HEK293 (cell line): ENCODE measurements around the gene PHACTR3.

ENCODE experiments used
- CTCF ChIA-PET: fragments of 350-600 bp; formaldehyde crosslinking; extraction: SDS; loops from one replicate; lab custom pipeline; 2021; ENCODE audit warnings: antibody characterized with exemption; lab: Yijun Ruan, JAX
- POLR2A ChIA-PET: fragments of 300-600 bp; formaldehyde crosslinking; extraction: SDS; loops from one replicate; lab custom pipeline; 2020; ENCODE audit warnings: antibody characterized with exemption, inconsistent platforms; lab: Yijun Ruan, JAX
- H3K27ac ChIP-seq: fragments of 200-500 bp; sonication (Bioruptor generic); 2 replicates; pipeline ENCODE4 v1.5.1; 2014; ENCODE audit warnings: low read depth, low read length, control low read depth, inconsistent platforms; ENCODE audit errors: extremely low read depth
- H3K36me3 ChIP-seq, 2 experiments: fragments of 200-500 bp in 1 of 2; sonication (Bioruptor generic) in 1 of 2; 1 replicate in 1 of 2; 2 replicates in 1 of 2; pipeline ENCODE4 v1.5.1; 2014 to 2017; ENCODE audit warnings: inconsistent platforms in 2 of 2, low read length in 2 of 2; ENCODE audit not compliant: control insufficient read depth in 2 of 2, insufficient read depth in 1 of 2
- H3K4me1 ChIP-seq: fragments of 200-500 bp; sonication (Bioruptor generic); 2 replicates; pipeline ENCODE4 v1.5.1; 2014; ENCODE audit warnings: mild to moderate bottlenecking, low read length, inconsistent platforms; ENCODE audit not compliant: control insufficient read depth, insufficient read depth
- H3K4me3 ChIP-seq: 2 replicates; pipeline ENCODE4 v1.5.1; 2011; ENCODE audit warnings: low read depth, mild to moderate bottlenecking, control low read depth, low read length, moderate library complexity
- H3K9me3 ChIP-seq: fragments of 200-500 bp; sonication (Bioruptor generic); 2 replicates; pipeline ENCODE4 v1.5.1; 2014; ENCODE audit warnings: low read depth, low read length, inconsistent platforms; ENCODE audit not compliant: control insufficient read depth, insufficient read depth
- BCL11A ChIP-seq: fragments of 450-650 bp; formaldehyde crosslinking; IDR thresholded peaks from 2 replicates; pipeline ENCODE4 v1.5.1; 2016; ENCODE audit warnings: low read depth, missing biosample characterization, missing genetic modification characterization
- EGR2 ChIP-seq: fragments of 450-650 bp; formaldehyde crosslinking; IDR thresholded peaks from 2 replicates; pipeline ENCODE4 v1.5.1; 2016; ENCODE audit warnings: low read depth, missing biosample characterization, missing genetic modification characterization
- HOXC10 ChIP-seq: sonication (generic); formaldehyde crosslinking; IDR thresholded peaks from 2 replicates; pipeline ENCODE4 v1.8.1; 2023; ENCODE audit warnings: mild to moderate bottlenecking, missing genetic modification reagents
- HOXD13 ChIP-seq: sonication (generic); formaldehyde crosslinking; IDR thresholded peaks from 2 replicates; pipeline ENCODE4 v1.8.0; 2022; ENCODE audit warnings: missing genetic modification reagents, borderline replicate concordance
- KLF9 ChIP-seq: fragments of 450-650 bp; formaldehyde crosslinking; IDR thresholded peaks from 2 replicates; pipeline ENCODE4 v1.5.1; 2016; ENCODE audit warnings: missing biosample characterization, missing genetic modification characterization, low read depth
- OVOL3 ChIP-seq: fragments of 450-650 bp; formaldehyde crosslinking; IDR thresholded peaks from 2 replicates; pipeline ENCODE4 v1.5.1; 2016; ENCODE audit warnings: missing biosample characterization, missing genetic modification characterization
- ZBTB17 ChIP-seq: fragments of 450-650 bp; formaldehyde crosslinking; IDR thresholded peaks from 2 replicates; pipeline ENCODE4 v1.5.1; 2016; ENCODE audit warnings: missing biosample characterization, missing genetic modification characterization
- ZBTB44 ChIP-seq: fragments of 450-650 bp; IDR thresholded peaks from 2 replicates; pipeline ENCODE4 v1.5.1; 2018; ENCODE audit warnings: missing biosample characterization, mild to moderate bottlenecking, missing genetic modification characterization
- ZBTB7A ChIP-seq: fragments of 450-650 bp; formaldehyde crosslinking; IDR thresholded peaks from 2 replicates; pipeline ENCODE4 v1.5.1; 2016; ENCODE audit warnings: low read depth, missing biosample characterization, missing genetic modification characterization
- ZEB2 ChIP-seq: fragments of 450-650 bp; formaldehyde crosslinking; IDR thresholded peaks from 2 replicates; pipeline ENCODE4 v1.5.1; 2016; ENCODE audit warnings: missing biosample characterization, missing genetic modification characterization
- ZFP3 ChIP-seq: fragments of 450-650 bp; formaldehyde crosslinking; IDR thresholded peaks from 2 replicates; pipeline ENCODE4 v1.5.1; 2016; ENCODE audit warnings: low read depth, missing biosample characterization, missing genetic modification characterization
- ZNF114 ChIP-seq: fragments of 450-650 bp; formaldehyde crosslinking; IDR thresholded peaks from 2 replicates; pipeline ENCODE4 v1.5.0; 2017; ENCODE audit warnings: missing biosample characterization, missing genetic modification characterization
- ZNF16 ChIP-seq: fragments of 450-650 bp; formaldehyde crosslinking; IDR thresholded peaks from 2 replicates; pipeline ENCODE4 v1.5.1; 2016; ENCODE audit warnings: low read depth, missing biosample characterization, missing genetic modification characterization
- ZNF175 ChIP-seq: fragments of 450-650 bp; formaldehyde crosslinking; IDR thresholded peaks from 2 replicates; pipeline ENCODE4 v1.5.1; 2016; ENCODE audit warnings: missing biosample characterization, missing genetic modification characterization
- ZNF350 ChIP-seq: fragments of 450-650 bp; formaldehyde crosslinking; IDR thresholded peaks from 2 replicates; pipeline ENCODE4 v1.5.0; 2017; ENCODE audit warnings: missing biosample characterization, mild to moderate bottlenecking, missing genetic modification characterization
- ZNF354C ChIP-seq: fragments of 450-650 bp; formaldehyde crosslinking; IDR thresholded peaks from 2 replicates; pipeline ENCODE4 v1.5.1; 2016; ENCODE audit warnings: missing biosample characterization, missing genetic modification characterization, low read depth, borderline replicate concordance
- ZNF416 ChIP-seq: fragments of 450-650 bp; formaldehyde crosslinking; IDR thresholded peaks from 2 replicates; pipeline ENCODE4 v1.5.1; 2016; ENCODE audit warnings: missing biosample characterization, missing genetic modification characterization
- ZNF426 ChIP-seq: fragments of 450-650 bp; formaldehyde crosslinking; IDR thresholded peaks from 2 replicates; pipeline ENCODE4 v1.5.1; 2017; ENCODE audit warnings: missing biosample characterization, missing genetic modification characterization, mild to moderate bottlenecking, inconsistent platforms, moderate library complexity
- ZNF624 ChIP-seq: fragments of 450-650 bp; formaldehyde crosslinking; IDR thresholded peaks from 2 replicates; pipeline ENCODE4 v1.5.1; 2017; ENCODE audit warnings: missing biosample characterization, missing genetic modification characterization
- ZNF670 ChIP-seq: fragments of 450-650 bp; formaldehyde crosslinking; IDR thresholded peaks from 2 replicates; pipeline ENCODE4 v1.5.1; 2016; ENCODE audit warnings: missing biosample characterization, missing genetic modification characterization, low read depth
- ZNF792 ChIP-seq: fragments of 450-650 bp; formaldehyde crosslinking; IDR thresholded peaks from 2 replicates; pipeline ENCODE4 v1.5.1; 2016; ENCODE audit warnings: missing biosample characterization, missing genetic modification characterization
- ZNF830 ChIP-seq: fragments of 450-650 bp; IDR thresholded peaks from 2 replicates; pipeline ENCODE4 v1.5.0; 2018; ENCODE audit warnings: missing biosample characterization, missing genetic modification characterization, low read depth, mild to moderate bottlenecking, moderate library complexity
- ZXDB ChIP-seq: fragments of 450-650 bp; formaldehyde crosslinking; IDR thresholded peaks from 2 replicates; pipeline ENCODE4 v1.5.1; 2016; ENCODE audit warnings: missing biosample characterization, missing genetic modification characterization
- TF ChIP-seq, protein P1 (sequence below): fragments of 450-650 bp; formaldehyde crosslinking; IDR thresholded peaks from 2 replicates; pipeline ENCODE4; 2016; ENCODE audit warnings: missing biosample characterization, missing genetic modification characterization
- TF ChIP-seq, protein P2 (sequence below): fragments of 450-650 bp; formaldehyde crosslinking; IDR thresholded peaks from 2 replicates; pipeline ENCODE4 v1.5.1; 2016; ENCODE audit warnings: missing biosample characterization, missing genetic modification characterization, borderline replicate concordance

PHACTR3 gene

GRCh38 chr20:59836767-59837166, 232.4 kb downstream of the PHACTR3 start (continued):
- TF ChIP-seq ZBTB7A (tag by site-specific recombination) (no peak), ZBTB44 (no peak), KLF9 (peak; percentile 73), BCL11A (tag by site-specific recombination) (no peak)
- TF ChIP-seq, protein P1, sequence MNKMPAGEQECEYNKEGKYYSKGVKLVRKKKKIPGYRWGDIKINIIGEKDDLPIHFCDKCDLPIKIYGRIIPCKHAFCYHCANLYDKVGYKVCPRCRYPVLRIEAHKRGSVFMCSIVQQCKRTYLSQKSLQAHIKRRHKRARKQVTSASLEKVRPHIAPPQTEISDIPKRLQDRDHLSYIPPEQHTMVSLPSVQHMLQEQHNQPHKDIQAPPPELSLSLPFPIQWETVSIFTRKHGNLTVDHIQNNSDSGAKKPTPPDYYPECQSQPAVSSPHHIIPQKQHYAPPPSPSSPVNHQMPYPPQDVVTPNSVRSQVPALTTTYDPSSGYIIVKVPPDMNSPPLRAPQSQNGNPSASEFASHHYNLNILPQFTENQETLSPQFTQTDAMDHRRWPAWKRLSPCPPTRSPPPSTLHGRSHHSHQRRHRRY (tag by site-specific recombination), result no peak

GRCh38 chr20:59837623-59838394, 233.5 kb downstream of the PHACTR3 start:
- TF ChIP-seq ZEB2 (tag by site-specific recombination) (no peak), ZNF416 (tag by site-specific recombination) (no peak), ZNF670 (tag by site-specific recombination) (no peak), ZNF792 (tag by site-specific recombination) (no peak), HOXD13 (no peak), ZNF830 (tag by site-specific recombination) (no peak), ZNF426 (tag by site-specific recombination) (no peak), ZXDB (tag by site-specific recombination) (no peak), ZNF175 (no peak), ZNF16 (tag by site-specific recombination) (no peak), ZNF624 (no peak), ZNF114 (no peak), ZBTB17 (tag by site-specific recombination) (no peak), ZNF350 (tag by site-specific recombination) (no peak), ZNF354C (tag by site-specific recombination) (no peak), EGR2 (tag by site-specific recombination) (no peak), HOXC10 (CRISPR knock-in tag) (no peak), ZFP3 (tag by site-specific recombination) (no peak), OVOL3 (tag by site-specific recombination) (no peak)
- TF ChIP-seq, protein P2, sequence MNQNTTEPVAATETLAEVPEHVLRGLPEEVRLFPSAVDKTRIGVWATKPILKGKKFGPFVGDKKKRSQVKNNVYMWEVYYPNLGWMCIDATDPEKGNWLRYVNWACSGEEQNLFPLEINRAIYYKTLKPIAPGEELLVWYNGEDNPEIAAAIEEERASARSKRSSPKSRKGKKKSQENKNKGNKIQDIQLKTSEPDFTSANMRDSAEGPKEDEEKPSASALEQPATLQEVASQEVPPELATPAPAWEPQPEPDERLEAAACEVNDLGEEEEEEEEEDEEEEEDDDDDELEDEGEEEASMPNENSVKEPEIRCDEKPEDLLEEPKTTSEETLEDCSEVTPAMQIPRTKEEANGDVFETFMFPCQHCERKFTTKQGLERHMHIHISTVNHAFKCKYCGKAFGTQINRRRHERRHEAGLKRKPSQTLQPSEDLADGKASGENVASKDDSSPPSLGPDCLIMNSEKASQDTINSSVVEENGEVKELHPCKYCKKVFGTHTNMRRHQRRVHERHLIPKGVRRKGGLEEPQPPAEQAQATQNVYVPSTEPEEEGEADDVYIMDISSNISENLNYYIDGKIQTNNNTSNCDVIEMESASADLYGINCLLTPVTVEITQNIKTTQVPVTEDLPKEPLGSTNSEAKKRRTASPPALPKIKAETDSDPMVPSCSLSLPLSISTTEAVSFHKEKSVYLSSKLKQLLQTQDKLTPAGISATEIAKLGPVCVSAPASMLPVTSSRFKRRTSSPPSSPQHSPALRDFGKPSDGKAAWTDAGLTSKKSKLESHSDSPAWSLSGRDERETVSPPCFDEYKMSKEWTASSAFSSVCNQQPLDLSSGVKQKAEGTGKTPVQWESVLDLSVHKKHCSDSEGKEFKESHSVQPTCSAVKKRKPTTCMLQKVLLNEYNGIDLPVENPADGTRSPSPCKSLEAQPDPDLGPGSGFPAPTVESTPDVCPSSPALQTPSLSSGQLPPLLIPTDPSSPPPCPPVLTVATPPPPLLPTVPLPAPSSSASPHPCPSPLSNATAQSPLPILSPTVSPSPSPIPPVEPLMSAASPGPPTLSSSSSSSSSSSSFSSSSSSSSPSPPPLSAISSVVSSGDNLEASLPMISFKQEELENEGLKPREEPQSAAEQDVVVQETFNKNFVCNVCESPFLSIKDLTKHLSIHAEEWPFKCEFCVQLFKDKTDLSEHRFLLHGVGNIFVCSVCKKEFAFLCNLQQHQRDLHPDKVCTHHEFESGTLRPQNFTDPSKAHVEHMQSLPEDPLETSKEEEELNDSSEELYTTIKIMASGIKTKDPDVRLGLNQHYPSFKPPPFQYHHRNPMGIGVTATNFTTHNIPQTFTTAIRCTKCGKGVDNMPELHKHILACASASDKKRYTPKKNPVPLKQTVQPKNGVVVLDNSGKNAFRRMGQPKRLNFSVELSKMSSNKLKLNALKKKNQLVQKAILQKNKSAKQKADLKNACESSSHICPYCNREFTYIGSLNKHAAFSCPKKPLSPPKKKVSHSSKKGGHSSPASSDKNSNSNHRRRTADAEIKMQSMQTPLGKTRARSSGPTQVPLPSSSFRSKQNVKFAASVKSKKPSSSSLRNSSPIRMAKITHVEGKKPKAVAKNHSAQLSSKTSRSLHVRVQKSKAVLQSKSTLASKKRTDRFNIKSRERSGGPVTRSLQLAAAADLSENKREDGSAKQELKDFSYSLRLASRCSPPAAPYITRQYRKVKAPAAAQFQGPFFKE (tag by site-specific recombination), result no peak
- ChIA-PET POLR2A (no interaction called here), CTCF (interaction anchor here (0.5 to 8.2 kb wide), 3 partner anchors 12 to 55 kb away, joined by 3 to 94 read pairs (median 25); no protein-coding TSS in a partner anchor)
- peaks cover 22% of the 10 kb centered on the region for H3K4me1 ChIP-seq
- H3K4me3 ChIP-seq, result no peak overlapping the region
- H3K27ac ChIP-seq, result no peak overlapping the region
- no peaks in the 10 kb centered on the region for H3K9me3 ChIP-seq
- no peaks in the 10 kb centered on the region for H3K36me3 ChIP-seq
